Non-pigmented ciliary epithelial cell (primary cell): ENCODE data around the gene CLIC5.

ENCODE experiments used
- DNase-seq: peaks from one replicate; pipeline ENCODE4 v3.0.0-alpha.2; 2010; ENCODE audit warnings: low read depth

Gene CLIC5

GRCh38 chr6:45838451-45838850 lies 177.2 kb downstream of the CLIC5 start:
- no peak for DNase-seq

GRCh38 chr6:45837541-45838200 lies 178.0 kb downstream of the CLIC5 start:
- no peak for DNase-seq

- DNase-seq = no peak
Measured at GRCh38 chr6:45836984-45837383, 178.7 kb downstream of the CLIC5 start.

GRCh38 chr6:45836438-45836824 lies 179.2 kb downstream of the CLIC5 start:
- no peak for DNase-seq

GRCh38 chr6:45835721-45836437 lies 179.8 kb downstream of the CLIC5 start:
- DNase-seq = no peak

GRCh38 chr6:45832063-45832462 lies 183.6 kb downstream of the CLIC5 start:
- no peak for DNase-seq
